ENCODE measurements around the gene IL20RB.

IL20RB gene, protein sequence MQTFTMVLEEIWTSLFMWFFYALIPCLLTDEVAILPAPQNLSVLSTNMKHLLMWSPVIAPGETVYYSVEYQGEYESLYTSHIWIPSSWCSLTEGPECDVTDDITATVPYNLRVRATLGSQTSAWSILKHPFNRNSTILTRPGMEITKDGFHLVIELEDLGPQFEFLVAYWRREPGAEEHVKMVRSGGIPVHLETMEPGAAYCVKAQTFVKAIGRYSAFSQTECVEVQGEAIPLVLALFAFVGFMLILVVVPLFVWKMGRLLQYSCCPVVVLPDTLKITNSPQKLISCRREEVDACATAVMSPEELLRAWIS

DNA sequence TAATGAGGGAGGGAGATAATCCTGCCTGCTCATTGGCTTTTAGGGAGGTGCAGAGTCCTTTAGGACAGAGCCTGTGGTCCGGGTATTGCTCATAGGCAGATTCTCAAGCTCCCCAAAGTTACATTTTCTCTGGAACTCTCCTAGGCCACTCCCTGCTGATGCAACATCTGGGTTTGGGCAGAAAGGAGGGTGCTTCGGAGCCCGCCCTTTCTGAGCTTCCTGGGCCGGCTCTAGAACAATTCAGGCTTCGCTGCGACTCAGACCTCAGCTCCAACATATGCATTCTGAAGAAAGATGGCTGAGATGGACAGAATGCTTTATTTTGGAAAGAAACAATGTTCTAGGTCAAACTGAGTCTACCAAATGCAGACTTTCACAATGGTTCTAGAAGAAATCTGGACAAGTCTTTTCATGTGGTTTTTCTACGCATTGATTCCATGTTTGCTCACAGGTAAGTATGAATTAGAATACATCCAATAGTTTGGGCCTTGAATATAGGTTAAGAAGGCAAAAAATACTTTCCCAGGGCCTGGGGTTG, at the start of gene IL20RB:
Gene IL20RB (plus strand): TSS at position 233 of the 538 bp plus-strand sequence. CDS start 131 bp downstream, at position 364.
- DNase-seq (ENCODE audit: low spot score): no peak

DNA sequence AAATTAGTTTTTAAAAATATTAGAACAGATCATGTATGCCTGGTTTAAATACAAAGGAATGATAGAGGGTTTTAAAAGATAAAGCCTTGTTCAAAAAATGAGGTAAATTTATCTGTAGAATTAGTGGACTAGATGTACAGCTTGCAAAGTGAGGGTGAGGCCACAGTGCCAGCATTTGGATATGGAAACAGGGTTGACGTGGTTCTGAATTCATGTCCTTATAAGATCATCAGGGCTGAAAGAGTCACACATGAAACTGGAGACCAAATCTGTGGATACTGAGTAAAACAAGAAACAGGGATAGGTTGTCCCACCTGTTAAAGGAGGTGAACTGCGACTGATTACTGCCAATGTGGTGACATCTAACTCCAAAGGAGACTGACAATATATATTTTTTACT, 49.5 kb upstream of the IL20RB start:
- no peak for DNase-seq (ENCODE audit: low spot score)

DNA sequence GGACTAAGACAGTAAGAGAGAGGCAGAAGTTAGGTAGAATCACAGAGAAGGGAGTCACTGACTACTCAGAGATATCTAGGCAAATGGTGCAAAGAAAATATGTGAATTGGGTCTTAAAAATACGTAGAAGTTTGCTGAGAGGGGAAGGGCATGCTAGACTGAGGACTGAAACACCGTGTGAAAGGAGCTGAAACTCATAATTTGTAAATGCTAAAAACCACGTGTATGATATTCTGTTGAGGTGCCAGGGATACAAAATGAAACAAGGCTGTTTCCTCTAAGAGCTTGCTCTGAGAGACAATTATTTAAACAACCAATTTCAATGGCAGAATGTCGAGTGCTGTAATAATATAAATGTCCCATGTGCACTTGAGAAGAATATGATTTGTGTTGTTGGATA, 48.6 kb upstream of the IL20RB start:
- no peak for DNase-seq (ENCODE audit: low spot score)

DNA sequence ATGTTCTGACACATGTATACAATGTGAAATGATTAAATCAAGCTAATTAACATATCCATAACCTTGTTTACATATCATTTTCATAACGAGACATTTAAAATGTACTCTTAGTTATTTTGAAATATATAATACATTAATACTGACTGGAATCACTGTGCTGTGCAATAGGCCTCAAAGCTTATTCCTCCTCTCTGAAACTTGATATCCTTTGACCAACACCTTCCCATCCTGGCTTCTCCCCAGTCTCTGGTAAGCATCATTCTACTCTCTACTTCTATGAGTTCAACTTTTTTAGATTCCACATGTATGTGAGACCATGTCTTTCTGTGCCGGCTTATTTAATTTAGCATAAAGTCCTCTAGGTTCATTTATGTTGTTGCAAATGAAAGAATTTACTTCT, 47.1 kb upstream of the IL20RB start:
- no peak for DNase-seq (ENCODE audit: low spot score)

DNA sequence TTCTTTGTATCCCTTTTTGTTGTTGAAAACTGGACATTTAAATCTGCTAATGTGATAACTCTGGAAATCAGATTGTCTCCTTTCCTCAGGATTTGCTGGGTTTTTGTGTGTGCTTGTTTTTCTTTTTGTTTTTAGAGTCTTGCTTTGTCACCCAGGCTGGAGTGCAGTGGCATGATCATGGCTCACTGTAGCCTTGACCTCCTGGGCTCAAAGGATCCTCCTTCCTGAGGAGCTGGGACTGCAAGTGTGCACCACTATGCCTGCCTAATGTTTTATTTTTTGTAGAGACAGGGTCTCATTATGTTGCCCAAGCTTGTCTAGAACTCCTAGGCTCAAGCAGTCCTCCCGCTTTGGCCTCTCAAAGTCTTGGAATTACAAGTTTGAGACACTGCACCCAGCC, 44.6 kb upstream of the IL20RB start:
- no peak for DNase-seq (ENCODE audit: low spot score)

DNA sequence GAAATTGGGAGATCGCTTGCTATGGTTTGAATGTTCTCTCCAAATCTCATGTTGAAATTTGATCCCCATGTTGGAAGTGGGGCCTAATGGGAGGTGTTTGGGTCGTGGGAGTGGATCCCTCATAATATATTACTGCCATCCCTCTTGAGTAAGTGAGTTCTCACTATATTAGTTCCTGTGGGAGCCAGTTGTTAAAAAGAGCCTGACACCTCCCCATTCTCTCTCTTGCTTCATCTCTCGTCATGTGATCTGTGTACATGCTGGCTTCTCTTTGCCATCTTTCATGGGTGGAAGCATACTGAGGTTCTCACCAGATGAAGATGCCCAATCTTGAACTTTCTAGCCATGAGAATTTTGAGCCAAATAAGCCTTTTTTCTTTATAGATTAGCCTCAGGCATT, 43.0 kb upstream of the IL20RB start:
- DNase-seq (ENCODE audit: low spot score): no peak

DNA sequence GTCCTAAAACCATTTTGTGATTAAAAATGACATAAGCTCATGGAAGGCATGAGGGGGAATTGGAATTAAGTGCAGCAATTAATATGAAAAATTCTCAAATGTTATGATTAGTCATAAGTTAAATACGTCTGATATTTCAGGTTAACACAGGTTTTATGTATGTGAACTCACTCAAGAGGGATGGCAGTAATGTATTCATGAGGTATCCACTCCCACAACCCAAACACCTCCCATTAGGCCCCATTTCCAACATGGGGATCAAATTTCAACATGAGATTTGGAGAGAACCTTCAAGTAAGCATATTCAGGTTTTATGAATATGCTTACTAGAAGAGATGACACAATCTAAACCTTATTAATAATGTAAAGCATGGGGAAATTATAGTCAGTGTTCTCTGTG, 41.6 kb upstream of the IL20RB start:
- DNase-seq (ENCODE audit: low spot score): no peak

DNA sequence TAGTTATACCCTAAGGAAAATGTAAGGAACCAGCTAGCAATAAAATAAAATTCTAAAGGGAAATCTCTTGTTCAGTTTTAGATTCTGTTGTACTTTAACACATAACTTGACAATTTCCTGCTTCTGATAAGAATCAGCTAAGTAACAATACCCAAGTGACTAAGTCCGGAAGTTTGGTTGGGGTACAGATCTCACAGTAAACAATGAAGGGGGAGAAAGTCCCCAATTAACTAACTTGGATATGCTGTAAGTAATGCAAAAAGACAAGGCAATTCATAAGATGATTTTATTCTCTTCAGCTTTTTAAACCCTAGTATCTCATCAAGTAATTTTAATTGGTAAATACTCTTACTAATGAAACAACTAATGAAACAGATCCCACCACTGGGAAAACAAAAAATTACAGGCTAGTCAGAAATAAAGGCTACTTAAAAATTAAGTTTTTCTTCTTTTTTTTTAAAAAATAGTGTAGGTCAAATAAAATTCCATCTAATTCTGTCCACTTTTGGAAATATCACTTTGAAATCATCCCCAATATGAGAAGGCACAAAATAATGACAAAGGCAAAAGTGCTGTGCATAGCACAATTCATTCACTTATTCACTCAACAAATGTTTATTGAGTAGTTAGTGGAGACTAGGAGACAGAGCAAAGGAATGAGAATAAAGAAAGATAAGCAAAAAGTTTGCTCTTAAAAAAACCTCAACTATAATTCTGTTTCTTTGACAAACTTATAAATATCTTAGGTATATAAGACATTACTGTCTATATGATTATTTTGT, 37.8 kb upstream of the IL20RB start:
- no peak for DNase-seq (ENCODE audit: low spot score)

DNA sequence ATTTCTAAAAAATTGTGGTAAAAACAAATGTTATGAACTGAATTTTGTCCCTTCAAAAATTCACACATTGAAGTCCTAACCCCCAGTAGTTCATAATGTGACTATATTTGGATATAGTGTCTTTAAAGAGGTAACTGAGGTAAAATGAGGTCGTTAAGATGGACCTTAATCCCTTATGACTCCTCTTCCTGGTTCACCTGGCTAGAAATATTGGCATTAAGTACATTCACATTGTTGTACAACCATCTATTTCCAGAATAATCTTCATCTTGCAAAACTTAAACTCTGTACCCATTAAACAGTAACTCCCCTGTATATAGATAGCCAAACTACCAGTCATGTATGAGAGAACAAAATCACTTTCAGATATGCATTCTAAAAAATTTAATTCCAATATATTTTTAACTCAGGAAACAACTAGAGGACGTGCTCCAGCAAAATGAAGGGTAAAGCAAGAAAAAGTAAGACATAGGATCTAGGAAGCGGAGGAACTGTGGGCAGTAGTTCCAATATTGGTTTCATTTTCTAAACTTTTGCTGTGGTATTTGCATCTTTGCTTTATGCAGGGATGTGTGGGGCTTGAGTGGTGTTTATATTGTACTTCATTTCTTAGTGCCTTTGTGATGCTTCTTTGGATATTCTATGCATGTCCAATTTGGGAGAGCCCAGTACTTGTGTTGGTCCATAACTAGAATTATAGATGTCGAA, 36.7 kb upstream of the IL20RB start:
- no peak for DNase-seq (ENCODE audit: low spot score)

DNA sequence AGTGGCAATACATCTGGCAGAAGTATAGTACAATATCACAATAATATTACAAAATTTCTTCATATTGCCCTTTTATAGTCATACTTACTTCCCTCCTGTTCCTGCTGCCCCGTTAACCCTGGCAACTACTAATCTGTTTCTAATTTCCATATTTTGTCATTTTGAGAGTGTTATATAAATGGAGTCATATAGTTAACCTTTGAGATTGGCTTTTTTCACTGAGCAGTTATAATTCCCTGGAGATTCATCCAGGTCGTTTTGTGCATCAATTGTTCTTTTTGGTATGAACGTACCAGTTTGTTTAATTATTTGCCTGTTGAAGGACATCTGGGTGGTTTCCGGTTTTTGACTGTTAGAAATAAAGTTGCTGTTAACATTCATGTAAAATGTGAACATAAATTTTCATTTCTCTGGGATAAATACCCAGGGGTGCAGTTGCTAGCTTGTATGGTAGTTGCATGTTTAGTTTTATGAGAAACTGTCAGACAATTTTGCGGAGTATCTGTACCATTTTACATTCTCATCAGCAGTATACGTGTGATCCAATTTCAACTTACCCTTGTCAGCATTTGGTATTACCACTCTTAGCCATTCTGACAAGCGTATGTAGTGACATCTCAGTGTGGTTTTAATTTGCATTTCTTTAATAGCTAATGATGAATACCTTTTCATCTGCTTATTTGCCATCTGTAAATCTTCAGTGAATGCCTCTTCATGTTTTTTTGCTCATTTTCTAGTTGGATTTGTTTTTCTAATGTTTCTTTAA, 32.2 kb upstream of the IL20RB start:
- DNase-seq (ENCODE audit: low spot score): no peak

DNA sequence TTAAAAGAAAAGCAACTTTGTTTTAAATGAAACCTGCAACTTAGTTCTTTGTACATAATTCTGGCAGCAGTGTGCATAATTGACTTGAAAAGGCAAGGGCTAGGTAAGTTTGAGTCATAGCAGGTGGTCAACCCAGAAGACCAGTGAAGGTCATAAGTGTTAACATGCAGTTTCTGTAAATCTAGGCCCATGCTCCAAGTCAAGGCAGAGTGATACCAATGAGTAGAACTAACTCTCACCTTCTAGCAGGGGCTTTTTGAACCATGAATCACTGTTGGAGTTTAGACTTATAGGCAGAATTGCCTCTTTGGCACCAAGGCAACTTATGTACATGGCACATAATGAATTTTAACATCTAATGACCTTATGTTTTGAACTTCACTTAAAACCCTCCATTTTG, 29.5 kb upstream of the IL20RB start:
- no peak for DNase-seq (ENCODE audit: low spot score)

DNA sequence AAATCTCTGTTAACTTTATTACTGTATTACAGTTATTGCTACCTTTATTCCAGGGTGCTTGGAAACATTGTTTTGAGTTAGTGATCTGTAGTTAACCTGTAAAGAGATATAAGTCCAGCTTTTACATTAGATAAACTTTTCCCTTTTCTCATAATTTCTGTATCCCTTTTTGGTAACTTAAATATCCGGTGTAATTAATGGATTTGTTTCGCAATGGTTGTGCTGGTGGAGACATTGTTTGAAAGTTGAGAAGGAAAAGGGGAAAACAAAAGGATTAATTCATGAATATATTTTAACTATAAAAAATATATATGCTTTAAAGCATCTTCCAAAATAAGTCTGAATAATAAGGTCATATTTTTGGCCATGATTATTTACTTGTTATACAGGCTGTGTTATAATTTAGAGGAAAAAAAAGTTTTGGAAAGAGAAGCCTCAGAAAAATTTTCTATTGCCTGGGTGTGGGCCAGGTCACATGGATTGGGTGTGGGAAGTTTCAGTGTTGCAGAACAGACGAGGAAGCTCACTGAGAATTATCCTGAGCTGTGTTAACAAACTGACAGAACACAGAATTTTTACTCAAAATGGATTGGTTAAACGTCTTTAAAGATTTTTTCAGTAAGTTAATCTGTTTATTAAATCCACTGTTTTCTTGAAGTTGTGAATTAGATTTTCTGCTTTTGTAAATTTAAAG, 27.7 kb upstream of the IL20RB start:
- peak; percentile 29 for DNase-seq (ENCODE audit: low spot score)

DNA sequence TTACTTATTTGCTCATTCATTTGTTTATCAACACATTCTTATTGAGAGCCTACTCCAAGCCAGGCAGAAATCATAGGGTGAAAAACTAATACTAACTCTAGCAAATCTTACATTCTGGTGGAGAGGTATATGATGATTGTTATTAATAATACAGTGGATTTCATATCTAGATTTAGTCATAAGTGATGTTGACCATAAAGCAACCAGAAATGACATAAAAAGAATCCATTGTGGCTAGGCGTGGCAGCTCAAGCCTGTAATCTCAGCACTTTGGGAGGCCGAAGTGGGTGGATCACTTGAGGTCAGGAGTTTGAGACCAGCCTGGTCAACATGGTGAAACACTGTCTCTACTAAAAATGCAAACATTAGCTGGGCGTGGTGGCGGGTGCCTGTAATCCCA, 26.2 kb upstream of the IL20RB start:
- no peak for DNase-seq (ENCODE audit: low spot score)

DNA sequence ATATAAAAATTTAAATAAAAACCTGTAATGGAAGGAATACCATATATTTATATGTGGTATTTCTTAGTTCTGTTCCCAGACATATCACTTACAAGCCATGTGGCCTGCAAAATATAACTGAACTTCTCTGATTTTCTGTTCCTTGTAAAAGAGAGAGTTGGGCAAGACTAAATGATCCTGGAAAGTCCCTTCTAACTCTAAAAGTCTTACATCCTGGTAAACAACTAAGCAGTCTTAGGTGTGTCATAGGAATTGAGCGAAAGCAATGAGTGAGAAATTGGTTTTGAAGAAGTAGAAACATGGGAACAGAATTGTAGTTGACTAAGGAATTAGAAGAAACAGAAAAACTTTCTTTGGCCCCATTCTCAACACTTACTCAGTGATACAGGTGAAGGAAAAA, 25.3 kb upstream of the IL20RB start:
- peak; percentile 66 for DNase-seq (ENCODE audit: low spot score)

DNA sequence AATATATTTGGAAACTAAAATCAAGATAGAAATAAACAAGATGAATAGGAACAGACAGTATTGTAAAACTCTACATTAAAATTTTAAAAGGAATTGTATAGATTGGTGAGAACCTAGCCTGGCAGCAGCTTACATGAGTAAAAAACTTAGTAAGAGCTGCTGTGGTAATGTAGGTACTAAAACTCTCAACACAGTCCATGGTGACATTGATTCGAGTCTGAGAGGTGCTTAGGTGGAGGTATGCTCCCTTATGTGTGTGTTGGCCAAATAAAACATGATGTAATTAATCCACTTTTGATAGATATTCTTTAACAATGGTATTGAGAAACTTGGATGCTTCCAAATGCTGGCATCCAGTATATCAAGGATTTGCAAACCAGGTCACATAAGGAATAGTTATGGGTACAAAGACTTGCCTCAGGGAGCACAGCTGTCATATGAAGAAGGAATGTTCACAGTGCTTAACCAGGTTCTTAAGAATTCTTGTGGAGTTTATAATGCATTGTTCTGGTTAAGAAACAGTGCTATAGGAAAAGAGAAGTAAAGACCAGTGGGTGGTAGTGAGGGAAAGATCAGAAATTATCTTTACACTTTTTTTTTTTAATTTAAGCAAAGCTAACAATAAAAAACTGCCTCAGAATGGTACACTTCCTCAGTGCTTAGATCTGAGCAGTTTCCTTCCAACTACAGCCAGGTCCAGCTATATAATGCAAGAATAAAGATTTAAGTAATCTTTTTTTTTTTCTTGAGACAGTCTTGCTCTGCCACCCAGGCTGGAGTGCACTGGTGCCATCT, 24.6 kb upstream of the IL20RB start:
- no peak for DNase-seq (ENCODE audit: low spot score)

DNA sequence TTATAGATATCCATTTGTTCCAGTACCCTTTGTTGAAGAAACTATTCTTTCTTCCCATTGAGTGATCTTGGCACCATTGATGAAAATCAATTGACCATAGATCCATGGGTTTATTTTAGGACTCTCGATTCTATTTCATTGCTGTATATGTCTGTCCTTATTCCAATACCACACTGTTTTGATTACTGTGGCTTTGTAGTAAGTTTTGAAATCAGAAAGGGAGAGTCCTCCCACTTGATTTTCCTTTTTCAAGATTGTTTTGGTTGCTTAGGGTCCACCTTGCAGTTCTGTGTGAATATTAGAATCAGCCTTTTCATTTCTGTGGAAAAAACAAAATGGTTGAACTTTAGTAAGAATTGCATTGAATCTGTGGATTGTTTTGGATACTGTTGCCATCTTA, 20.6 kb upstream of the IL20RB start:
- DNase-seq (ENCODE audit: low spot score): no peak

DNA sequence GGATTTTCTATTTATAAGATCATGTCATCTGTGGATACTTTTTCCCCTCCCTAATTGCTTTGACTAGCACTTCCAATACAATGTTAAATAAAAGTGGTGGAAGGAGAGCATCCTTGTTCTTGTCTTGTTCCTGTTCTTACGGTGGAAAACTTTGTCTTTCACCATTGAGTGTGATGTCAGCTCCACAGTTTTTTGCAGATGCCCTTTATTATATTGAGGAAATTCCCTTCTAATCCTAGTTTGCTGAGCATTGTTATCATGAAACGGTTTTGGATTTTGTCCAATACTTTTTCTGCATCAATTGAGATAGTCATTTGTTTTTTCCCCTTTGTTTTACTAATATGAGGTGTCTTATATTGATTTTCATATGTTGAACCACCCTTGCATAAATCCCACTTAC, 19.9 kb upstream of the IL20RB start:
- no peak for DNase-seq (ENCODE audit: low spot score)

DNA sequence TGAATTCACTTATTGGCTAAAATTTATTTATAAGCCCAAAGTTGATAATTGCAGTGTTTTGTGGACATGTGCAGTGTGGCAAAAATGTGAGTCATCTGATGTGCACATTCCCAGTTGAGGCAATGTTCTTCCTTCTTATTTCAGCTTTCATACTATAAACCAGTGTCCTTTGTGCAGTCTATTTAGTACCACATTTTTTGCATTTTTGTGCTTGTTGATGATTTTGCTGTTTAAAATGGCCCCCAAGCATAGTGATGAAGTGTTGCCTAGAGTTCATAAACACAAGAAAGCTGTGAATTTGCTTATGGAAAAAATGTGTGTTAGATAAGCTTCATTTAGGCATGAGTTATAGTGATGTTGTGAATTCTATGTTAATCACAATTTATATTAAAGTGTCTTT, 19.4 kb upstream of the IL20RB start:
- DNase-seq (ENCODE audit: low spot score): peak; percentile 30

DNA sequence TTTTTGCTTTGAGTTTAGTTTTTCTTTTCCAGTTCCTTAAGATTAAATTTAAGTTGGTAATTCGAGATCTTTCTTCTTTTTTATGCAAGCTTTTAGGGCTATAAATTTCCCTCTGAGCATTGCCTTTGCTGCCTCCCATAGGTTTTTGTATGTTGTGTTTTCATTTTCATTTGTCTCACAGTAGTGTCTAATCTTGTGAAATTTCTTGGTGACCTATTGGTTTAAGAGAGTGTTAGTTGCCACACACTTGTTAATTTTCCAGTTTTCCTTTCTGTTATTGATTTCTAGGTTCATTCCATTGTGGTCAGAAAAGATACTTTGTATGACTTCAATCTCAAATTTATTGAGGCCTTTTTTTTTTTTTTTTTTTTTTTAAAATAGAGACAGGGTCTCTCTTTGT, 18.3 kb upstream of the IL20RB start:
- no peak for DNase-seq (ENCODE audit: low spot score)

DNA sequence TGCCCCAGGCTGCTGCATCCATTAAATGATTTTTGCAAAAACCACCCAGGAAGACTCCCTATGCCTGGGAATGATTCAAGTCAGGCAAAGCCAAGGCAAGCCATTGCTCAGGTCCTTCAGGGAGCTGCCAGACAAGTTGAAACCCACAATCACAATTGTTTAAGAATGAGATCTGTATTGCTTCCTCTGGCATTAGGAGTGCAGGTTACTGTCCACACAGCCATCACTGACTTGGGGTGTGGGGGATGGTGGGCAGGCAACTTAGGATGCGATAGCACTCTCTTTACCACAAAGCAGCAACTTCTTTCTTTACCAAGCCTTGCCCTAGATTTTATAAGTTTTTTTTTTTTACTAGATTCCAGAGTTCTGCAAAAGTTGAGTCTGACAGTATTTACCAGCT, 15.0 kb upstream of the IL20RB start:
- no peak for DNase-seq (ENCODE audit: low spot score)

DNA sequence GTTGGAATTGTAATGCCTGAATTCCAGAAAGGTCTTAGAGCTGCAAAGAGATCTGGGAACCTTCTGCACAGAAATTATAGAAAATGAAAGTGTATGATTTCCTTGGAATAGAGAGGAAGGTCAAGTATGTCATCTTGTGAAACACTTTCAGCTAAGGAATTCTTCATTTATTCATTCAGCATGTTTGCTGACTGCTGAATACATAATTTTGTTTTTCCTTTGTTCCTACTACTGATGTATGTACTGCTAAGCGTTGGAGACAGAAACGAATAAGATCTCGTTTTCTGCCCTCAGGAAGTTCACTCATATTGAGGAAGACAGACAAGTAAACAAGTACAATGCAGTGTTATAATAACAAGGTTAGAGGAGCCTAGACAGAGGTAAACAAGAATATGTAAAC, 14.3 kb upstream of the IL20RB start:
- DNase-seq (ENCODE audit: low spot score): no peak
